Measurements from ENCODE around the gene KRT25.

KRT25 gene

DNA sequence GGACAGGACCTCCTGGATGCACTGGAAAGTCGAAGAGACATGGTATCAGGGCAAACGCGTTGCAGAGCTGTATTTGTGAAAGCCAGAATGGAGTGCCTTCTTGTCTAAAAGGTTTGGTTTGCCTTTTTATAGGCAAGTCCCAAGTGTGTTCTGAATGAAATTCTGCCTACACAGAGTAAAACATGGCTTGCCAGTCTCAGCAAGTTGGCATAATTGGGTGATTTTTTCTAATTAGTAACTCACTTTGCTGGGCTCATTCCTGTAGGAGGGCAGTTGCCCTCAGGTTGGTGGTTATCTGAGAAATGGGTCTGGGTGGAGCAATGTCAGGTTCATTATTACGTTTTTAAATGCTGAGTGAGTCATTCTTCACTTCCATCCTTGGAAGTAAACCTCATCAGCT is at the start of gene KRT25:
Gene KRT25, minus strand, starts transcription at position 101 of the 400 bp plus-strand sequence. Its CDS starts 60 bp downstream, at position 41.
- no peak for TF ChIP-seq CTCF (conservative IDR thresholded peaks at IDR 0.05)

DNA sequence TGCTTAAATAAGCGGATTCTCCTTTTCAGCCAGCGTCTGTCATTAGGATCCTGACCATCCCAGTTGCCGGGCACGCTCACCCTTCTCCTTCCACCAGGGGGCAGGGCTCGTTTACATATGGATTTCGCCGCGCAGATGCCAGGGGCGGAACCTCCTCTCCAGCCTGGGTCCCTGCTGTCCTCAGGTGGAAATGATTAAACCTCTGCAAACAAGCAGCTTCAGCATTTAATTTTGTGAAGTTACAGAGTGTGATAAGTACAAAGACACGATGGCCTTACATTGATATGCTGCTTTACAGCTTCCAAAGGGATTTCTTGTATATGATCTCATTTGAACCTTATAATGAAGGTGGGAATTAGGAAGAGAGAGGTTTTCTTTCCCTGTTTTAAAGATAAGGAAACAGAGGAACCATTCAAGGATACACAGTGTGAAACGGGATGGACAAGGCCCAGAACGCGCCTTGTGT is 48.5 kb upstream of the KRT25 start:
- TF ChIP-seq CTCF (conservative IDR thresholded peaks at IDR 0.05), result peak; percentile 96
- H3K27ac ChIP-seq, result peak overlapping the region; percentile 57

More for the DNA sequence above, at the start of gene KRT25:
- no peak within 1 kb of the TSS for H3K27ac ChIP-seq

- H3K27ac ChIP-seq, result no peak overlapping the region
- TF ChIP-seq CTCF (conservative IDR thresholded peaks at IDR 0.05), result no peak
Measured at GRCh38 chr17:40801157-40801556, 46.0 kb upstream of the KRT25 start.

- TF ChIP-seq CTCF (conservative IDR thresholded peaks at IDR 0.05), result no peak
- H3K27ac ChIP-seq, result no peak overlapping the region
Measured at GRCh38 chr17:40800381-40800780, 45.2 kb upstream of the KRT25 start.

DNA sequence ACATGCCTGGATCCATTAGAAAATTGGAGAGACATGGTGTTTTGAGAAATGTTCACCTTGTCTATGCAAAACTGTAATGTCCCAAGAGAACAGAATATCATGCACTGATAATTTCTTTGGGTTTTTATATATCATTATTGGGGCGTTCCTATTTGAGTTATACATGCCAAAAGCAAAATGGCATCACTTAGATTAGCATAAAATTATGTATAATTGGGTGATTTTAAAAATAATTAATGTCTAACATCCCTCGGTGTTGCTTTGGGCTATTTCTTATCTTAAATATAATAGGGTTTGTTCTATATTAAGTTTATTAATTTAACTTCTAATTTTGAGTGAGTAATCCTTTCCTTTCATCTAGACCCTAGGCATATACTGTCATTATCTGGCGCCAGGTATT is 44.7 kb upstream of the KRT25 start, which contains the start of gene KRT28:
Gene KRT28, minus strand, starts transcription at position 101 of the 400 bp plus-strand sequence. Its CDS starts 66 bp downstream, at position 35.
- H3K27ac ChIP-seq, result no peak within 1 kb of the TSS
- TF ChIP-seq CTCF (conservative IDR thresholded peaks at IDR 0.05), result no peak

DNA sequence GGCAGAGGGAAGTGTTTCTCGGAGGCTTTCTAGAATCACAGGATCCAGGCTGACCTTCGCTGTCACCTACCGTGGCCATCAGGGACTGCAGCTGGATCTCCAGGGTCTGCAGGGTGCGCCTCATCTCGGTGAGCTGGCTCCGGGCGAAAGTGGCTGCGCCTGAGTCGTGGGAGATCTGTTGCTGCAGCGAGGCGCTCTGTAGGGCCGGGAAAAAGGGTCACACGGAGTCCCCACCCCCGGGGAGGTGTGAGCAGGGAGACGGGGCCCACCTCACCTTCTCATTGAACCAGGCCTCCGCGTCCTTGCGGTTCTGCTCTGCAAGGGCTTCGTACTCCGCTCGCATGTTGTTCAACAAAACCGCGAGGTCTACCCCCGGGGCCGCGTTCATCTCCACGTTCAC is 41.7 kb upstream of the KRT25 start:
- TF ChIP-seq CTCF (conservative IDR thresholded peaks at IDR 0.05), result no peak
- no peak overlapping the region for H3K27ac ChIP-seq

DNA sequence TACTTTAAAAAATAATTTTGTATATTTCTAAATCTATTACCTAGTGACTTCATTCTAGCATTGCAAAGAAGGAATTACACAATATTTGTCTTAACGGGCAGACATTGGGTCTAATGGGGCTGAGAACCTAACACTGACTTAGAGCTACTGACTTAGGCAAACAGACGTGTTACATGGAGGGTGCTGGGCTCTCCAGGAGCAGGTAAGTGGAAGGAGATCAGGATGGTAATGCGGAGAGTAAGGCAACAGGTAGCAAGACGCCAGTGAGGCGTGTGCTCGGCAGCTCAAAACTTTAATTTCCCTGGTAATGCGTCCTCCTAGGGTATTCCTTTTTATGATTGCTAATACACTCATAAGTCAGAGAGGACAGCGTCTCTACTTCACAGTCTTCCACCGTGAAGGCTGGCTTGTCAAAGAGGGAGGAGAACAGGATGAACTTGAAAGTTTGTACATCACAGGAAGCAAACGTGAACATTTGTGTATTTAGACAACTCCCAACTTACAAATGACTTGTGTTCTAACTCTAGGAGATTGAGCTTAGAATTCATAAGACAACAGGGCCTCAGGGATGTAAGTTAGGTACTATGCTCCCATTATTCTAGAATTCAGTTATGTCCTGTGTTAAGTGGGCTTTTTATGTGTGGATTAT is 40.0 kb upstream of the KRT25 start:
- TF ChIP-seq CTCF (conservative IDR thresholded peaks at IDR 0.05), result no peak
- H3K27ac ChIP-seq, result peak overlapping the region; percentile 73
